Measurements from ENCODE around the gene TNFRSF8. TPM values are rescaled to one million over a fixed set of nuclear protein-coding genes. Genes with fewer than 3 reads are reported as not detected.
A peak's percentile ranks its signal among the peaks of the same experiment; 100 is the strongest.

The TNFRSF8 gene
- total RNA-seq, 2 experiments from 2014 or later: 0.14 TPM; not detected in 1

DNA sequence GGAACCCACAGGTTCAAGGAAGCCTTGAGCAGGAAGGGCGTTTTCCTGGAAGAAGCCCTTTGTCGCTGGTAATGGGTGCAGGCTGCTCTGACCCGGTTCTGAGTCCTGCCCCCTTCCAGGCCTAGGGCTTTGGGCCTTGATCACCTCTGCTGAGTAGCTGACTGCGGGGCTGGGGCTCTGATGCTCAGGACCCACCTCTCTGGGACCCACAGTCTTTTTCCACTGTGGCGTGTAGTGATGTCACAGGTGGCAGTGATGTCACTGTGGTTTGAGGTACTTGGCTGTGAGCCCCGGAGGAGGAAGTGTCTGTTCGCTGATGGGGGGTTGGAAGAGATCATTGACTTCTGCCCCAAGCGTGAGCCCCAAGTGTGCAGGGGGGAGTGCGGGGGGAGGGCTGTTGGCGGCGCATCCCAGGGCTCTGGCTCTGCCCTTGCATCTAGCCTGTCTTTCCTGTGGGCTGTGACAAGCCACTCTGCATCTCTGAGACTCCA is 110.6 kb downstream of the TNFRSF8 start:
- peak overlapping the region; percentile 87 to 93 for H3K27ac ChIP-seq (ENCODE audit: low read depth in 1 of 2, low read length in 2 of 2)
- no peaks in the 10 kb centered on the region for H3K27me3 ChIP-seq (ENCODE audit: control insufficient read depth in 1 of 2, insufficient read depth in 2 of 2, low read length in 2 of 2)
- Mint-ChIP-seq H3K27ac (peak overlapping the region; percentile 96), H3K4me3 (peak overlapping the region; percentile 83), H3K36me3 (ENCODE audit: low read depth) (peaks cover 35% of the 10 kb centered on the region), H3K9me3 (no peaks in the 10 kb centered on the region), H3K4me1 (ENCODE audit: low read depth) (peaks cover 89% of the 10 kb centered on the region), H3K27me3 (no peaks in the 10 kb centered on the region)
- TF ChIP-seq, protein P1, sequence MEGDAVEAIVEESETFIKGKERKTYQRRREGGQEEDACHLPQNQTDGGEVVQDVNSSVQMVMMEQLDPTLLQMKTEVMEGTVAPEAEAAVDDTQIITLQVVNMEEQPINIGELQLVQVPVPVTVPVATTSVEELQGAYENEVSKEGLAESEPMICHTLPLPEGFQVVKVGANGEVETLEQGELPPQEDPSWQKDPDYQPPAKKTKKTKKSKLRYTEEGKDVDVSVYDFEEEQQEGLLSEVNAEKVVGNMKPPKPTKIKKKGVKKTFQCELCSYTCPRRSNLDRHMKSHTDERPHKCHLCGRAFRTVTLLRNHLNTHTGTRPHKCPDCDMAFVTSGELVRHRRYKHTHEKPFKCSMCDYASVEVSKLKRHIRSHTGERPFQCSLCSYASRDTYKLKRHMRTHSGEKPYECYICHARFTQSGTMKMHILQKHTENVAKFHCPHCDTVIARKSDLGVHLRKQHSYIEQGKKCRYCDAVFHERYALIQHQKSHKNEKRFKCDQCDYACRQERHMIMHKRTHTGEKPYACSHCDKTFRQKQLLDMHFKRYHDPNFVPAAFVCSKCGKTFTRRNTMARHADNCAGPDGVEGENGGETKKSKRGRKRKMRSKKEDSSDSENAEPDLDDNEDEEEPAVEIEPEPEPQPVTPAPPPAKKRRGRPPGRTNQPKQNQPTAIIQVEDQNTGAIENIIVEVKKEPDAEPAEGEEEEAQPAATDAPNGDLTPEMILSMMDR (IDR thresholded peaks at IDR 0.05): no peak
- ATAC-seq (ENCODE audit: poor library complexity) (peak; percentile 58), DNase-seq (peak; percentile 71 to 98 (median 89))
- H3K9me3 ChIP-seq (ENCODE audit: control insufficient read depth in 1 of 2, insufficient read depth in 1 of 2, low read length in 2 of 2): no peaks in the 10 kb centered on the region
- peak overlapping the region; percentile 9 for H3K4me3 ChIP-seq (ENCODE audit: low read length)
- POLR2A ChIA-PET: interaction anchor here (0.6 to 2.8 kb wide), 7 partner anchors 11 to 83 kb away, joined by 3 to 21 read pairs (median 4); no protein-coding TSS in a partner anchor
- H3K36me3 ChIP-seq (ENCODE audit: insufficient read depth, low read length): peaks cover 36% of the 10 kb centered on the region
- peaks cover 100% of the 10 kb centered on the region for H3K4me1 ChIP-seq (ENCODE audit: insufficient read depth, low read length)
- intact Hi-C loops (cut with DNase I, micrococcal nuclease): loop anchor here in 1 of 2 experiments (2.0 to 10.0 kb wide), 2 partner anchors 15 to 269 kb away; no protein-coding TSS in a partner anchor
- CTCF ChIA-PET: interaction anchor here (1.0 to 7.7 kb wide), 2 partner anchors 49 to 55 kb away, joined by 3 to 41 read pairs; no protein-coding TSS in a partner anchor

DNA sequence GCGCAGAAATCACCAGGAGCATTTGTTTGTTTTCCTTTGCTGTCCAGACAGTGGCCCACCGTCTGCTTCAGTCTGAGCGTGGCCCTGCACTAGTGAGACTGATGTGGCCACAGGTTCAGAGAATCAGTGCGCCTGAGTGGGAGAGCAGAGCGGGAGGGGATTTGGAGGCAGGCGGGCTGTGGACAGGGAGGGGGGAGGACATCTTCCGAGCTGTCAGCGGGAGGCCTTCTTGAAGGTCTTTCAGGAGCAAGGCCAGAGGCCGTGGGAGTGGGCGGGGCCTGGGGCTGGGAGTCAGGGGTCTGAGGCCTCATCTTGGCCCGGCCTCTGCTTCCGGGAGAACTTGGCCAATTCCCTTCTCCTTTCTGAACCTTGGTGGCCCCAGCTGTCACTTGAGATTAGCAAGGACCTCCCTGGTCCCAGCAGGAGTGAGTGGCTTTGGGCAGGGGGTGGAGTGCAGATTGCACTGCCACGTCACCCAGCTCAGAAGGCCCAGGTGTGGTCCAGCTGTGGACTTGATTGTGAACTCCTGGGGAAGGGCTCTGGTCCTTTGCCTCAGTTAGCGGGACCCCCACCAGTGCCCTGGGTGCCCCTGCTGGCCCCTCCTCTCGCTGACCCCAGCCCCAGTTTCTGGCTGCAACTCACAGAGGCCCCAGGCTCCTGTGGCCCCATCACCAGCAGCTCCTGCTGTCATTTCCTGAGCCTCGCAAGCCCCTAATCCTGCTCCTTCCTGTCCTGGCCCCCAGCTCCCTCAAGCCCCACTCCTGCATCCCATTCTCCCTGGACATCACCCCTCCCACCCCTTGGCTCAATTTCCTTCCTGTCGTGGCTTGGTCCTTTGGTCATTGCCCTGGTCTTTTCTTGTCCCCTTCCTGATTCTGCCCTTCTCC is 112.1 kb downstream of the TNFRSF8 start:
- ChIA-PET POLR2A (interaction anchor here (0.6 to 4.5 kb wide), 6 partner anchors 8 to 443 kb away, joined by 3 to 40 read pairs (median 7); partner anchors contain the start of genes DHRS3 and TNFRSF1B), CTCF (interaction anchor here (7.7 kb wide), 1 partner anchor 50 kb away, joined by 41 read pairs; no protein-coding TSS in a partner anchor)
- DNase-seq (no peak), ATAC-seq (ENCODE audit: poor library complexity) (no peak)
- H3K9me3 ChIP-seq (ENCODE audit: control insufficient read depth in 1 of 2, insufficient read depth in 1 of 2, low read length in 2 of 2): no peaks in the 10 kb centered on the region
- Mint-ChIP-seq H3K4me1 (ENCODE audit: low read depth) (peaks cover 88% of the 10 kb centered on the region), H3K27ac (peak overlapping the region; percentile 96), H3K9me3 (no peaks in the 10 kb centered on the region), H3K4me3 (peak overlapping the region; percentile 62), H3K36me3 (ENCODE audit: low read depth) (peaks cover 34% of the 10 kb centered on the region), H3K27me3 (no peaks in the 10 kb centered on the region)
- TF ChIP-seq, protein P1 (IDR thresholded peaks at IDR 0.05): no peak
- intact Hi-C loops (cut with DNase I, micrococcal nuclease): loop anchor here in 1 of 2 experiments (10.0 kb wide), 1 partner anchor 270 kb away; no protein-coding TSS in a partner anchor
- H3K36me3 ChIP-seq (ENCODE audit: insufficient read depth, low read length): peaks cover 35% of the 10 kb centered on the region
- H3K27me3 ChIP-seq (ENCODE audit: control insufficient read depth in 1 of 2, insufficient read depth in 2 of 2, low read length in 2 of 2): no peaks in the 10 kb centered on the region
- H3K4me3 ChIP-seq (ENCODE audit: low read length): peak overlapping the region; percentile 17
- peaks cover 100% of the 10 kb centered on the region for H3K4me1 ChIP-seq (ENCODE audit: insufficient read depth, low read length)
- peak overlapping the region; percentile 87 to 93 for H3K27ac ChIP-seq (ENCODE audit: low read depth in 1 of 2, low read length in 2 of 2)

DNA sequence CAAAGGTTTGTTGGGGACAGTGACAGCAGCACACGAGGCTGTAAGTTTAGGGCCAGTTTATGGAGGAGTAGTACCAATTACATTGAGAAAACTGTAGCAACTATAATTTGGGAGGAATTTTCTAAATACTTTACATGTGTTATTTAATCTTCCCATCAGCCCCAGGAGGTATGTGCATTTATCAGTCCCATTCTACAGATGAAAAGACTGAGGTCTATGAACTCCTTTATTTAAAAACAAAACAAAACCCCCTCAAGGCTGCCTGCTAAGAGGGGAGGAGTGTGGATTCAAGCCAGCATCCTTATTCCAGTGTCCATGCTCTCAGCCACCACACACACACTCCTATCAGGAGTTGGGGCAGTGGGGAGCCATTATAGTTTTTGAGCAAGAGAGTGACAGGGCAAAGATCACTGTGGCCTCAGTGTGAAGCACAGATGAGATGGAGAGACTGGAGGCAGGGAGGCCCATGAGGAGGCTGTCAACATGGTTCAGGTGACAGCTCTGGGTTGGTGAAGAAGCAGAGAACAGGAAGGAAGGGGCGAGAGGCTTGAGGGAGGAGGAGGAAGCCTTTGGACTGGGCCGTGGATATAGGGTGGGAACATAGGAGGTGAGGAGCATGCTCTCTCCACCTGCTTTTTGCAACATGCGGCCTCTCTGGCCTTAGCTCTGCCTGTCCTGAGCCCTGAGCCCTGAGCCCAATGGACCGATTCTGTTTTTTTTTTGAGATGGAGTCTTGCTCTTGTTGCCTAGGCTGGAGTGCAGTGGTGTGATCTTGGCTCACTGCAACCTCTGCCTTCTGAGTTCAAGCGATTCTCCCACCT is 113.4 kb downstream of the TNFRSF8 start:
- intact Hi-C loops (cut with DNase I, micrococcal nuclease): loop anchor here in 1 of 2 experiments (10.0 kb wide), 1 partner anchor 272 kb away; no protein-coding TSS in a partner anchor
- CTCF ChIA-PET: interaction anchor here (3.0 to 5.3 kb wide), 2 partner anchors 8 to 52 kb away, joined by 13 to 67 read pairs; no protein-coding TSS in a partner anchor
- H3K27me3 ChIP-seq (ENCODE audit: control insufficient read depth in 1 of 2, insufficient read depth in 2 of 2, low read length in 2 of 2): no peaks in the 10 kb centered on the region
- H3K4me1 Mint-ChIP-seq (ENCODE audit: low read depth): peaks cover 79% of the 10 kb centered on the region
- H3K27ac Mint-ChIP-seq: peak overlapping the region; percentile 96
- peaks cover 100% of the 10 kb centered on the region for H3K4me1 ChIP-seq (ENCODE audit: insufficient read depth, low read length)
- no peak for DNase-seq
- H3K4me3 ChIP-seq (ENCODE audit: low read length): no peak overlapping the region
- H3K9me3 ChIP-seq (ENCODE audit: control insufficient read depth in 1 of 2, insufficient read depth in 1 of 2, low read length in 2 of 2): no peaks in the 10 kb centered on the region
- peak overlapping the region; percentile 83 to 85 for H3K27ac ChIP-seq (ENCODE audit: low read depth in 1 of 2, low read length in 2 of 2)
- no peaks in the 10 kb centered on the region for H3K9me3 Mint-ChIP-seq
- H3K36me3 Mint-ChIP-seq (ENCODE audit: low read depth): peaks cover 25% of the 10 kb centered on the region
- H3K27me3 Mint-ChIP-seq: no peaks in the 10 kb centered on the region
- H3K36me3 ChIP-seq (ENCODE audit: insufficient read depth, low read length): peaks cover 42% of the 10 kb centered on the region
- peak overlapping the region; percentile 72 for H3K4me3 Mint-ChIP-seq
- TF ChIP-seq, protein P1 (IDR thresholded peaks at IDR 0.05): no peak
- POLR2A ChIA-PET: interaction anchor here (0.8 to 4.5 kb wide), 13 partner anchors 9 to 269 kb away, joined by 3 to 46 read pairs (median 8); partner anchors contain the start of gene TNFRSF1B
- no peak for ATAC-seq (ENCODE audit: poor library complexity)

All from CD4-positive, alpha-beta T cell (primary cell).